K562 treated with DMSO at 1 percent for 12 hours (cell line): Measurements from ENCODE around the gene GEMIN5. TPM values are rescaled to one million over a fixed set of nuclear protein-coding genes. Genes with fewer than 3 reads are reported as not detected.

Source experiments
- total RNA-seq: library from RNA; unstranded; fragments of 300-600 nt; gene quantifications from 2 replicates; pipeline ENCODE4 v1.2.3, GENCODE V29; 2022; ENCODE audit not compliant: insufficient read depth

Gene GEMIN5, protein sequence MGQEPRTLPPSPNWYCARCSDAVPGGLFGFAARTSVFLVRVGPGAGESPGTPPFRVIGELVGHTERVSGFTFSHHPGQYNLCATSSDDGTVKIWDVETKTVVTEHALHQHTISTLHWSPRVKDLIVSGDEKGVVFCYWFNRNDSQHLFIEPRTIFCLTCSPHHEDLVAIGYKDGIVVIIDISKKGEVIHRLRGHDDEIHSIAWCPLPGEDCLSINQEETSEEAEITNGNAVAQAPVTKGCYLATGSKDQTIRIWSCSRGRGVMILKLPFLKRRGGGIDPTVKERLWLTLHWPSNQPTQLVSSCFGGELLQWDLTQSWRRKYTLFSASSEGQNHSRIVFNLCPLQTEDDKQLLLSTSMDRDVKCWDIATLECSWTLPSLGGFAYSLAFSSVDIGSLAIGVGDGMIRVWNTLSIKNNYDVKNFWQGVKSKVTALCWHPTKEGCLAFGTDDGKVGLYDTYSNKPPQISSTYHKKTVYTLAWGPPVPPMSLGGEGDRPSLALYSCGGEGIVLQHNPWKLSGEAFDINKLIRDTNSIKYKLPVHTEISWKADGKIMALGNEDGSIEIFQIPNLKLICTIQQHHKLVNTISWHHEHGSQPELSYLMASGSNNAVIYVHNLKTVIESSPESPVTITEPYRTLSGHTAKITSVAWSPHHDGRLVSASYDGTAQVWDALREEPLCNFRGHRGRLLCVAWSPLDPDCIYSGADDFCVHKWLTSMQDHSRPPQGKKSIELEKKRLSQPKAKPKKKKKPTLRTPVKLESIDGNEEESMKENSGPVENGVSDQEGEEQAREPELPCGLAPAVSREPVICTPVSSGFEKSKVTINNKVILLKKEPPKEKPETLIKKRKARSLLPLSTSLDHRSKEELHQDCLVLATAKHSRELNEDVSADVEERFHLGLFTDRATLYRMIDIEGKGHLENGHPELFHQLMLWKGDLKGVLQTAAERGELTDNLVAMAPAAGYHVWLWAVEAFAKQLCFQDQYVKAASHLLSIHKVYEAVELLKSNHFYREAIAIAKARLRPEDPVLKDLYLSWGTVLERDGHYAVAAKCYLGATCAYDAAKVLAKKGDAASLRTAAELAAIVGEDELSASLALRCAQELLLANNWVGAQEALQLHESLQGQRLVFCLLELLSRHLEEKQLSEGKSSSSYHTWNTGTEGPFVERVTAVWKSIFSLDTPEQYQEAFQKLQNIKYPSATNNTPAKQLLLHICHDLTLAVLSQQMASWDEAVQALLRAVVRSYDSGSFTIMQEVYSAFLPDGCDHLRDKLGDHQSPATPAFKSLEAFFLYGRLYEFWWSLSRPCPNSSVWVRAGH (N-terminal part only)
- 3.1 and 9.9 TPM in 2 replicates for total RNA-seq

GRCh38 chr5:154937718-154938466 lies at the start of gene GEMIN5:
TSS of gene GEMIN5 (minus strand) at chr5:154938211. CDS start at chr5:154938133, 78 bp downstream.

DNA sequence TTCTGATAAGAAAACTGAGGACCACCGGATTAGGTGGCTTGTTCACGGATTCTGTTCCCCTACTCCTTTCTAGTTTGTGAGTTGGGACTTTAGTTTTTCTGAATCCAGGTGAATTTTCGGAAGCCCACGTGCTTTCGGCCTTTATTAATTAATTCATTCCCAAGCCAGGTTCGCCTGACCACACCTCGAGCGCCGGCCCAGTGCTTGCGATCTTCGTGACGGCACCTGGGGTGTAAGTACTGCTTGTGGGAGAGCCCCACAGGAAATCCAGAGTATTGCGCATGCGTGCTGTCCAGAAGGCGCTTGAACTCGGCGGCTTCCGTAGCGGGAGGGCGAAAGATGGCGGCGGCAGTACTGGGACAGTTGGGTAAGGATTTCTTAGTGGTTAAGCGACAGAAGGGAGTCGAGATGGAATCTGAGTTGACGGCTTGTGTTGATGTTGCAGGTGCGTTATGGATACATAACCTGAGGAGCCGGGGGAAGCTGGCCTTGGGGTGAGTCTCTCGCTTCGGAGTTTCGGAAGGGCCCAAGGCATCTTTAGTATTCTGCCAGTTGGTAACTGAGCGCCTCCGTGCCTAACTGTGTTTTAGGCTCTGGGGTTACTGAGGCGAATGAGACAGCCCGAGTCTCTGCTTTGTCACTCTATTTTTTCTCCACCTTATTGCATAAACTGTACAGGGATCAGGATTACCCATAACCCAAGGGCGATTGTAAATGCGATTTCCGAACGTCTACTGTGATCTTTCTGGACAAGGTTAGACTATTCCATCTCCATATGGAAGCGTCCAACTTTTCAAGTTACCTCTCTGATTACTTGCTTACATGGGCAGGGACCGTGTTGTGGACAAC lies 3.0 kb upstream of the GEMIN5 start, which contains the start of gene MRPL22:
MRPL22 (plus strand) TSS at position 302 of the 849 bp plus-strand sequence; CDS start at position 340, 38 bp downstream.

GRCh38 chr5:154858297-154858971 lies 79.6 kb downstream of the GEMIN5 start, which contains the start of gene CNOT8:
TSS of gene CNOT8 (plus strand) at chr5:154858627. CDS start at chr5:154863279, 4,652 bp downstream.

DNA sequence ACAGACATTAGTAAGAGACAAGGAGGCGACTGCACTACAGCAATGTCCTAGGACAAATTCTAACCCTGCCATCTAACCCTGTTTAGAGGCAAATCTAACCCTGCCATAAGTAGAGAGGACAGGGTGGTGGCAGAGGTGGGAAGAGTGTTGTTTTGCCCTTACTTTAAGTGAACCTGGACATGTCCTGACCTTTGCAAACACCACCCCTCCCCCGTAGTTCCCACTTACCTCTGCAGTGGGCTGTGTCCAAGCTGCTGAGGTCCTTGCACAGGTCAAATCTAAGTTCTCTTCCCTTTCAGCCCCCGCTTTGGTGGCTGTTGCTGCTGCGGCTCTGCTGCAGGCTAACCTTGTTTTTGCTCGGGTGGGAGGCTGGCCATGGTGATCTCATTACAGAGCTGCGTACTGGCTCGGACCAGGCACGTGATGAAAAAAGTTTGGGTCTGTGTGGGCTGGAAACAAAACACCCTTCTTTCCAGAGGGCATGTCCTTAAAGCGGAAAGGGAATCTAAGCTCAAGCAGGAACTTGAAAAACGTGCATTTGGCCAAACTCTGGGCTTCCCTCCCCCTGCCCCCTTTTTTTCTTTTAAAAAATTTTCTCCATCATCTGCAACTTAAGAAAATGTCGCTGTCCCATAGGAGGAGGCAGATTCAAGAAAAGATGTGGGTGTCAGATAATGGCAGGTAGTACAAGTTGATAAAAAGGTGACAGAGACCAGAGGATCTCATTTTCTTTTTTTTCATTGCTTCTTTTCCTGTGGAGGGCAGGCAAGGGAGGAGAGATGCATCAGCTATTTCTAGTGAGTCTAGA lies 87.6 kb downstream of the GEMIN5 start, which contains the start of gene FAXDC2:
FAXDC2 (minus strand) TSS at position 349 of the 808 bp plus-strand sequence. CDS start 12,425 bp downstream, outside the sequence.

Other genes with a start within 250 kb of the GEMIN5 start
- 25.6 and 83.2 TPM in 2 replicates for gene LARP1, start 182.8 kb downstream of the GEMIN5 start, total RNA-seq
- 7.5 and 22.8 TPM in 2 replicates for gene FAXDC2, start 87.6 kb downstream of the GEMIN5 start, total RNA-seq
- gene CNOT8, start 79.6 kb downstream of the GEMIN5 start, total RNA-seq: 35.7 and 71.1 TPM in 2 replicates
- gene MRPL22, start 2.9 kb upstream of the GEMIN5 start, total RNA-seq: 52.0 and 70.9 TPM in 2 replicates
- 0.17 TPM in 1 of 2 replicates, not detected in the other for gene KIF4B, start 75.5 kb upstream of the GEMIN5 start, total RNA-seq